Measurements from ENCODE around the gene GALNT7.

The GALNT7 gene

DNA sequence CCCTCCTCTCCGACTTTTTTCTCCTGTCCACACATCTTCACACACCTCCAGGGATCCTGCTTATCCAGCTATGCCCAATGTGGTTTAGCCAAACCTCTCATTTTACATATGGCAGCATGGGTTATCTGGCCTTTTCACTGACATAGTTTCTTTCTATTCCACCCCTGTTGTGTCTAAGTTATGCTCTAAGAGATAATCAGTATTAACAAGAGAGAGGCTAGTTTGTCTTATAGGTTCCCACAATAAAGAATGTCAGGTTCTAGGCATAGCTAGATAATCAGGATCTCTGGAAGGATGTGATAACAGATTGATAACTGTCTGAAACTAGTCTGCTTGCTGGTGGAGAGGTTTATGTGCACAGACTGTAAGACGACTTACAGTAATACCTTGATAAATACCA, 7.7 kb upstream of the GALNT7 start:
- DNase-seq (ENCODE audit: low read depth), result no peak
- no peak for TF ChIP-seq MYC (IDR thresholded peaks at IDR 0.05; ENCODE audit: low read depth, low read length)
- no peak for TF ChIP-seq POLR2A (IDR thresholded peaks at IDR 0.05; ENCODE audit: extremely low read depth, insufficient read length)
- TF ChIP-seq, protein P1, sequence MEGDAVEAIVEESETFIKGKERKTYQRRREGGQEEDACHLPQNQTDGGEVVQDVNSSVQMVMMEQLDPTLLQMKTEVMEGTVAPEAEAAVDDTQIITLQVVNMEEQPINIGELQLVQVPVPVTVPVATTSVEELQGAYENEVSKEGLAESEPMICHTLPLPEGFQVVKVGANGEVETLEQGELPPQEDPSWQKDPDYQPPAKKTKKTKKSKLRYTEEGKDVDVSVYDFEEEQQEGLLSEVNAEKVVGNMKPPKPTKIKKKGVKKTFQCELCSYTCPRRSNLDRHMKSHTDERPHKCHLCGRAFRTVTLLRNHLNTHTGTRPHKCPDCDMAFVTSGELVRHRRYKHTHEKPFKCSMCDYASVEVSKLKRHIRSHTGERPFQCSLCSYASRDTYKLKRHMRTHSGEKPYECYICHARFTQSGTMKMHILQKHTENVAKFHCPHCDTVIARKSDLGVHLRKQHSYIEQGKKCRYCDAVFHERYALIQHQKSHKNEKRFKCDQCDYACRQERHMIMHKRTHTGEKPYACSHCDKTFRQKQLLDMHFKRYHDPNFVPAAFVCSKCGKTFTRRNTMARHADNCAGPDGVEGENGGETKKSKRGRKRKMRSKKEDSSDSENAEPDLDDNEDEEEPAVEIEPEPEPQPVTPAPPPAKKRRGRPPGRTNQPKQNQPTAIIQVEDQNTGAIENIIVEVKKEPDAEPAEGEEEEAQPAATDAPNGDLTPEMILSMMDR (IDR thresholded peaks at IDR 0.05; ENCODE audit: low read depth, low read length), result no peak
- no peak overlapping the region for H3K4me3 ChIP-seq (ENCODE audit: low read depth, low read length)

DNA sequence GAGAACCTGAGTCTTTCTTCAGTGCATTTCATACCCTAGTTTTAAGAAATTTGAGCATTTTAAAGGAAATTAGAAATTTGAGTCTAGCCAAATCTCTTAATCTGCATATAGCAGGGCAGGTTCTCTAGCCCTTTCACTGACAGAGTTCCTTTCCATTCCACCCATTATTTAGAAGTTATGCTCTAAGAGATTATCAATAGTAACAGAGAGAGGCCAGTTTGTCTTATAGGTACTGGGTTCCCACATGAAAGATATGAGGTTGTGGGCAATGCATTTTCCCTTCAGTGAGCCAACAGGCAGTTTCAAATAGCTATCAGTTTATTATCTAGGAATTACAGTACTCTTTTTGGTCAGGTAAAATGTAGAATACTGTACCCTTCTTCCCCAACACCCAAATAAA, 7.3 kb upstream of the GALNT7 start:
- DNase-seq (ENCODE audit: low read depth), result no peak
- H3K4me3 ChIP-seq (ENCODE audit: low read depth, low read length), result no peak overlapping the region
- TF ChIP-seq, protein P1 (IDR thresholded peaks at IDR 0.05; ENCODE audit: low read depth, low read length), result no peak
- TF ChIP-seq, protein P2, sequence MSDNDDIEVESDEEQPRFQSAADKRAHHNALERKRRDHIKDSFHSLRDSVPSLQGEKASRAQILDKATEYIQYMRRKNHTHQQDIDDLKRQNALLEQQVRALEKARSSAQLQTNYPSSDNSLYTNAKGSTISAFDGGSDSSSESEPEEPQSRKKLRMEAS (IDR thresholded peaks at IDR 0.05; ENCODE audit: low read depth, low read length), result no peak
- no peak for TF ChIP-seq POLR2A (IDR thresholded peaks at IDR 0.05; ENCODE audit: extremely low read depth, insufficient read length)

DNA sequence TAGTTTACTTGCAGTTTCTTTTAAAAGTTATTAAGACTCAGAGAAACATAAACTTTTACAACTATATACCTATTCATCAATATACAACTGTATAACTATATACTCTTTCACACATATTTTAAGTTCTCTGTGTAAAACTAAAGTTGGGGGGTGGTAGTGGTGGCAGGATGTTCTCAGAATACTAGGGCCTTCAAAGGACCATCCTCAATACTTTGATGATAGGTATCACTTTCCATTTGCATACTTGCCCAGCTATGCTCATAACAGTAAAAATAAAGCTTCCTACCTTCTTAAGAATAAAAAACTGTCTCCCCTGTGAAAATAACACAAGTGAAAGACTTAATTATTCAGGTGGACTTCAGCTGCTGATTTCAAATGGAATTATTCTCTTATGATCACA, 2.9 kb upstream of the GALNT7 start:
- no peak for DNase-seq (ENCODE audit: low read depth)
- no peak overlapping the region for H3K4me3 ChIP-seq (ENCODE audit: low read depth, low read length)
- no peak for TF ChIP-seq MYC (IDR thresholded peaks at IDR 0.05; ENCODE audit: low read depth, low read length)
- no peak for TF ChIP-seq POLR2A (IDR thresholded peaks at IDR 0.05; ENCODE audit: extremely low read depth, insufficient read length)
- TF ChIP-seq, protein P1 (IDR thresholded peaks at IDR 0.05; ENCODE audit: low read depth, low read length), result no peak
- TF ChIP-seq, protein P2 (IDR thresholded peaks at IDR 0.05; ENCODE audit: low read depth, low read length), result no peak

DNA sequence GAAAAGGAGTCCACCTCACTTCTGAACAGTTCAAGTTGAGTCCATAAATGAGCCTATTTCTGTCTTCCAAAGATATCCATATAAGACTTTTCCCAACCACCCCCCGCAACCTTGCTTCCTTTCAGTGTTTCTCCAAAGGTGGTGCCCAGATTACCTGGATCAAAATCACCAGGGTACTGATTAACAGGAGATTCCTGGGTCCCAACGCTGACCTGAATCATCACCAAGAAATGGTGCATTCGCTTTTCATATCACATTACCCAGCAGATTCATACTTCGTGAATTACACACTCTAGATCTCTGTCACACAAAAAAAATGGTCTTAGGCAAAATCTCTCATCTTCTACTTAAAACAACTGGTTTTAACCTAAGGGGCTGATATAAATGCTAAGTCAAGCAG, 2.1 kb upstream of the GALNT7 start:
- no peak for TF ChIP-seq POLR2A (IDR thresholded peaks at IDR 0.05; ENCODE audit: extremely low read depth, insufficient read length)
- DNase-seq (ENCODE audit: low read depth), result no peak
- no peak overlapping the region for H3K4me3 ChIP-seq (ENCODE audit: low read depth, low read length)

DNA sequence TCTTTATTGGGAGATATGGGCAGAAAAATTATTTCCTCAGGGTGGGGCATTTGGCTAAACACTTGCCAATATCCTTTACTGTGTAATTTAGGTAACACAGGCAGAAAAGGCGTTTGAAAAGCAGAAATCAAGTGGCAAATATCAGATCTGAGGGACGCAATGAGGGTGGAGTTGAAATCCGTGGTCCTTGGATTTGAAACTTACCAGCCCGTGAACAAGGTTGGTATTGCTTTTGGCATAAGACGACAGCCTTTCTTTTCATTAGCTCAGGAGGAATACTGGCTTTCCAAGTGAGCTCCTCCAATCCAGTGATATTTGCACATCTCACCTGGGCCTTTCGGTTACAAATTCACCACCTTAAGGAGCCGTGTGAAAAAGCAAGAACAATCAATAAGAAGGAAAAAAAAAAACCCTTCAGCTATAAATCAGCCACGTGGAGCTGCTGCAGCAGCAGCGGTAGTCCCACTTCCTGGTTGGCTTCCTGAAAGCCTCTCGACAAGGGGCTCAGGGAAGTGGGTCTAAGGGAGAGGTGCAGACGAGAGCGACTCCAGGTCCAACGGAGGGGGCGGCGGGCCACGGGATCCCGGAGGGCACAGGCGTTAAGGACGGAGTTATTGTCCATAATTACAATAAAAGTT, 734 bp upstream of the GALNT7 start:
- TF ChIP-seq, protein P2 (IDR thresholded peaks at IDR 0.05; ENCODE audit: low read depth, low read length), result peak; percentile 90
- TF ChIP-seq MYC (IDR thresholded peaks at IDR 0.05; ENCODE audit: low read depth, low read length) (peak; percentile 90), POLR2A (IDR thresholded peaks at IDR 0.05; ENCODE audit: extremely low read depth, insufficient read length) (peak; percentile 15)
- TF ChIP-seq, protein P1 (IDR thresholded peaks at IDR 0.05; ENCODE audit: low read depth, low read length), result no peak
- H3K4me3 ChIP-seq (ENCODE audit: low read depth, low read length), result peak overlapping the region; percentile 83
- DNase-seq (ENCODE audit: low read depth), result peak; percentile 77

DNA sequence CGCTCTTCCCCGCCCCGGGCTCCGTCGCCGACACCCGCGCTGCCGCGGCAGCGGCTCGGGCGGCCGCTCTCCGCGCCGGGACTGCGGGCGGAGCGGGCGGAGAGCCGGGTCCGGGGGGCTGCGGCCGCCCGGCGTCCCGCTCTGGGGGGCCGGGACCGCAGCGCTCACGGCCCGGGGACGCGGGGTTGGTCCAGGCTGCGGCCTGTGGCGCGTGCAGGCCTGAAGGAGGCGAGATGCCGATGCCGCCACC, 492 bp downstream of the GALNT7 start:
- H3K4me3 ChIP-seq (ENCODE audit: low read depth, low read length), result peak overlapping the region; percentile 55
- TF ChIP-seq MYC (IDR thresholded peaks at IDR 0.05; ENCODE audit: low read depth, low read length) (no peak), POLR2A (IDR thresholded peaks at IDR 0.05; ENCODE audit: extremely low read depth, insufficient read length) (no peak)
- TF ChIP-seq, protein P2 (IDR thresholded peaks at IDR 0.05; ENCODE audit: low read depth, low read length), result no peak
- TF ChIP-seq, protein P1 (IDR thresholded peaks at IDR 0.05; ENCODE audit: low read depth, low read length), result no peak
- DNase-seq (ENCODE audit: low read depth), result no peak
